Measurements from ENCODE around the gene SHROOM3. TPM values are rescaled to one million over a fixed set of nuclear protein-coding genes. Genes with fewer than 3 reads are reported as not detected.
"Not testable (repeated sequence)": the region's sequence is repeated elsewhere in the genome, so short reads cannot be mapped to it uniquely, and the experiment has no call there.

Gene SHROOM3
- total RNA-seq, 1 donor from 2014 or later: 8.0 TPM

DNA sequence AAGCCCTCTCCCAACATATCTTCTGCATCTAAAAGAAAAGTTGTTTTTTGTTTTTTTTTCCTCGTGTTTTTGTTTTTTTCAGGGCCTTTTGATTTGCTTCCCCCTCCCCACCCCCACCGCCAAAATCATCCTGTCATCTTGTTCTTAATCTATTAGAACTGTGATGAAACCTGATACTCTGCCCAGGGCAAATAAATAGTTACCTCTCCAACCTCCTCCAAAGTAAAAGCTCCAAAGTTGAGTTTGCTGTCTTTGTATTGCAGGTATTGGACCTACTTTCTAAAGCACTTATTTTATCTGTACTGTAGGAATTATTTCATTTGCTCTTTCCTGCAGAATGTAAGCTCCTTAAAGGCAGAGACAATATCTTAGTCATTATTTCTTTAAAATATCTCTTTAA, 290.0 kb downstream of the SHROOM3 start:
- no peak for DNase-seq

DNA sequence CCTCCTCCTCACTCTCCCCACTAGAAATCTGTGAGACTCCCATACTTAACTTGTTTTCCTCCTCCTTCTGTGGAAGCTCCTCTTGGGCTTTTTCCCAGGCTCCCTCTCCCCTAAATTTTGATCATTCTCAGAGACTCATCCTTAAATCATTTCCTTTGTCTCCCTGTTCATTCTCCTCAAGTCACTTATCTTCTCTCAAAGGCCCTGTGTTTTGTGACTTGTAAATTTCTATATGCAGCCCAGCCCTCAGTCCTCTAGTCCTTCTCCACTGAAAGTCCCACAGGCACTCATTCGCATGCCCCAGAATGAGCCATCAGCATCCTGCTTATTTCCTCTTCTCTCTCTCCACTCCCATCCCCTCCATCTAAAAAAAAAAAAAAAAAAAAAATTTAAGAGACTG, 291.1 kb downstream of the SHROOM3 start:
- DNase-seq: no peak

DNA sequence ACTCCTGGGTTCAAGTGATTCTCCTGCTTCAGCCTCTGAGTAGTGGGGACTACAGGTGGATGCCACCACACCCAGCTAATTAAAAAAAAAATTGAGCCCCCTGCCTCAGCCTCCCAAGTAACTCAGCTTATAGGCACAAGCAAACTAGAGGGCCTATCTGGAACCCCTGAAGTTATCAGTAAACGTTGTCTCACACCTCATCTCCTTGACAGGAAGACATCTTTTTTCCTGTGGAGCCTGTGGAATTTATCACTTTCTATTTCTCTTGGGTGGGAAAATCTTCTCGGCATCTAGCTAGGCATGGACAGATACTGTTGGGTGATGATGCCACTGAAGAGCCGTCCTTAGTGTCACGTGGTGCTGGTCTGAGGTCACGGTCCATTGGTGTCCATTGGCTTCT, 291.6 kb downstream of the SHROOM3 start:
- no peak for DNase-seq

DNA sequence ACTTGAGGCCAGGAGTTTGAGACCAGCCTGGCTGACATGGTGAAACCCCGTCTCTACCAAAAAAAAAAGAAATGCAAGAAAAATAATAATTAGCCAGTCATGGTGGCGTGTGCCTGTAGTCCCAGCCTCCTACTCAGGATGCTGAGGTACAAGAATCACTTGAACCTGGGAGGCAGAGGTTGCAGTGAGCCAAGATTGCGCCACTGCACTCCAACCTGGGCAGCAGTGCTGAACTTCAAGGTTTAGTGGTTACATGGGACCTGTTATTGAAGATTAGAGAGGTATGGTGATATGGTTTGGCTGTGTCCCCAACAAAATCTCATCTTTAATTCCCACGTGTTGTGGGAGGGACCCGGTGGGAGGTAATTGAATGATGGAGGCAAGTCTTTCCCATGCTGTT, 292.9 kb downstream of the SHROOM3 start:
- DNase-seq: not testable (repeated sequence)

DNA sequence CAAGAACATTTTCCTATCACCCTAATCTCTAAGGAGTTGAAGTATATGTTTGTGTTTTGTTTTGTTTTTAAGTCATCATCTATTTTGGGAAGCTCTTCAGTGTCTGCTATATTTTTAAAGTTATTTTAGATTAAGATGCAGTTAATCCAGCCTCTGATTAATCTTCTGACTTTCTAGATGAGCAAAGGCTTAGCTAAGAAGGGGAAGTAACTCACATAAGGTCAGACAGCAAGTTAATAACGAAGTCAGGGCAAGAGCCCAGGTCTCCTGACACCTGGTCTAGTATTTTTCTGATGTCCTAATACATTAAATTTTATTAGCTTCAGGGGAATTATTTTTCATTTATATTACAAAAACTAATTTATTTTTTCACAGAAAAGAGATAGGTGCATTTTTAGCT, 294.4 kb downstream of the SHROOM3 start:
- no peak for DNase-seq

DNA sequence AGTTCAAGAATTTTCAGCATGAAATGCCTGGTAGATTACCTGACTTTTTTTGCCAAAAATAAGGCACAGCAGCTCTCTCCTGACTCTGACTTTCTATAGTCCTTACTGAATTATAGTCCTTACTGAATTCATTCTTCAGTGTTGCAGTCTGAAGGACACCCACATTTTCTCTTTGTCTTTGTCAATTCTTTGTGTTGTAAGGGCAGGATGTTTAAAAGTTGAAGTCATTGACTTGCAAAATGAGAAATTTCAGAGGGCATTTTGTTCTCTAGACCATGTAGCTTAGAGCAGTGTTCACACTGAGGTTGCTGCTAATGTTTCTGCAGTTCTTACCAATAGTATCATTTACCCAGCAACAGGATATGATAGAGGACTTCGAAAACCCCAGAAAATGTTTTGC, 295.0 kb downstream of the SHROOM3 start:
- DNase-seq: no peak

DNA sequence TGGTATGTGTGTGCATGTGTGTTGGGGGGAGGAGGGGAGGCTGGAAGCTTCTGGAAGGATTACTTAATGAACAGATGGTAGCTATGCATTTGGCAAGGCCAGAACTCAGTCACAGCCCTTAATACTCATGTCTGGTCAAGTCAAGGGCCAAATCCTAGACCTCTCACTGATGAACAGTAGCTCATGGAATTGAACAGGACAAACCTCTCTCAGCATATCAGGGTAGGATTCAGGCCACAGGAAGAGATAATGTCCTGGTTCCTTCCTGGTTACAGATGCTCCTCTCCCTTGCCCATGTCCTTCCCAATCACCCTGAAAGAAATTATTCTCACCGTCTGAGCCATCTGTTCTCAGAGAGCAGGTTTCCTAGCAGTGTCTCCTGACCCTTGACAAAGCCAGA, 297.2 kb downstream of the SHROOM3 start:
- DNase-seq: no peak

DNA sequence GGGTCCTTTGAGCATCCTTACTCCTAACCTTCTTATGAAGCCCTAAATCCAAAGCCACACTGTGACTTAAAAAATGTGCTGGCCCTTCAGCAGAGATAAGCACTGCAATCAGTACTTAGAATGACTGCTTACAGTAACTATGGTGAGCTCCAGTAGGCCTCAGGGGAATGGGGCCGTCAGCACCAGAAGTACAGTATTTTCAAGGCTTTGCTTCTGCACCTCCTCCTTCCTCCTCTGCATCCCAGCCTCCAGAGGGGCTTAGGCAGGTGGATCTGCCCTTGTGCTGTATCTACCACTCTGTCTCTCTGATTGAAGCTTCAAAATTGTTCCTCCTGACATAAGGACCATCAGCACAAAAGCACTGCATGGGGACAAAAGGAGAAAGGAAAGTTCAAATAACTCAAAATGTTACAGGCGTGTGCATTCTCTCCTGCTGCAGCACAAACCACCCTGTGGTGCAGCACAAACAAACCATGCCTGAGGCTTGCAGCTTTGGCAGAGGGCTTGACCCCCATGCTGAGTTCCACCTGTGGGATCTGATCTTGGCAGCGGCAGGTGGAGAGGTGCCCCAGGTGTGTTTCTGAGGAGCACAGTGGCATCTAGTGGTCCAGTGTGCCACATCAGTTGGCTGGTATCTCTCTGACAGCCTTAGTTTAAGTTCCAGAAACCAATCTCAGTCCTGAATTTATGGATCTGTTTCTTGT, 298.2 kb downstream of the SHROOM3 start:
- no peak for DNase-seq

DNA sequence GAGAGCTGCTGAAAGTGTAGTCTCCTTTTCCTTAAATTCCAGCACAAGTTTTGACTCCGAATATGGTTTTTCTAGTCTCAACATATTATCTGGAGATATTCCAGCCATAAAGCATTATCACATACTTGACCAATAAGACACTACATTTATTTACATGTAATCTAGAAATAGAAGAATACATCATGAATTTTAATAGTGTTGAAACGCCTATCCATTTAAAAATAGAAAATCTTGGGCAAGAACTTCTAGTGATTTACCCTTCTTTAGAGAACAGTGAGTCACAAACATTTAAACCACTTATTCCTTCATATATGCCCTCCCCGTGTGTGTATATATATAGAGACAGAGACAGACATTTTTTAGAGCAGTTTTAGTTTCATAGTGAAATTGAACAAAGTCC, 301.4 kb downstream of the SHROOM3 start:
- DNase-seq: peak; percentile 77

DNA sequence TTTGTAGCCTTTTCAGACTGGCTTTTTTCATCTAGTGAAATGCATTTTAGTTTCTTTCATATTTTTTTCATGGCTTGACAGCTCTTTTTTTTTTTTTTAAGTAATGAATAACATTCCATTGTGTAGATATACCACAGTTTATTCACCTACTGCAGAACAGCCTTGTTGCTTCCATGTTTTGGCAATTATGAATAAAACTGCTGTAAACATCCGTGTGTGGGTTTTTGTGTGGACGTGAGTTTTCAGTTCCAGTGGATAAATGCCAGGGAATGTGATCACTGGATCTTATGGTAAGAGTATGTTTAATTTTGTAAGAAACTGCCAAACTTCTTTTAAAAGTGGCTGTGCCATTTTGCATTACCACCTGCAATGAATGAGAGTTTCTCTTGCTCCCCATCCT, 302.2 kb downstream of the SHROOM3 start:
- no peak for DNase-seq

DNA sequence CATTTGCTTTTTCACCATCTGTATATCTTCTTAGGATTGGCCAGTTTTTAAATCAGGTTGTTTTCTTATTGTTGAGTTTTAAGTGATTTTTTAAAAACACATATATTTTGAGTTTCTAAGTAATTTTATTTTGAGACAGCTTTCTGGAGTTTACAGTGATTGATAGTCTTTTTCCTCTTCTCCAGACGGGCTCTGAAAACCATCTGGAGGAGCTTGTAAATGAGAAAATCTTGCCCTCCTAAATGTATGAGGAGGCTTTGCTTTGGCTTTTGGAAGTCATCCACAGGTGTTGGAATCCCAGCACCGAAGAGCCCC, 302.7 kb downstream of the SHROOM3 start:
- no peak for DNase-seq

DNA sequence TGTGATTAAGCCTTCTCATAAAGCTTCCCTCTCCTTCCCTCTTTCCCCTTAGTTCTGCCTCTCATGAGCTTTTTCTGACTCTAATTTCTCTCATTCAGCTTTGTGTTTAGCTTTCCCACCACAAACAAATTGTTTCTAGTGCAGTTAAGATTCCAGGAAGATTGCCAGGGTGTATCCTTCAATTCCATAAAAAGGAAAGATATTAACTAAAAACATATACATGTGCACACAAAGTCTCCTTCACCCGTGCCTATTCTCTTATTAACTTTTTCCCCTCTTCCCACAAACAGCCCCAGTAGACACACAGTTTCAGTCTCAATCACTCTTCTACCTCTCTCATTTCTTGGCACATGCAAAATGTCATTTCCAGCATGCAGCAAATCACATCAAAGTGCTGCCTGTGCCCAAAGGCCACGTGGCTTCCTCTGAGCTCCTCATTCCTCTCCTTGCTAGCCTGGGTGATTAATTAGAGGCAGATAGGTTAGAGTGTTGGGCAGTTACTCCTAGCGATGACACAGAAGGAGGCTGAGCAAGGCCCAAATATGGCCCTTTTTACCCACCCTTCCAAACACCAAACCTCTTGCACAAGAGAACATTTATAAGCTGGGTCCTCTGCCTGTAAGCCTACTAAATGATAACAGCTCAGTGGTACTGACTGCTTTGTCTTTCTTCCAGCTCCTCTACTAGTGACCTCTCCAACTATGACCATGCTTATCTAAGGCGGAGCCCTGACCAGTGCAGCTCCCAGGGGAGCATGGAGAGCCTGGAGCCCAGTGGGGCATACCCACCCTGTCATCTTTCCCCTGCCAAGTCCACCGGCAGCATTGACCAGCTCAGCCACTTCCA, 303.3 kb downstream of the SHROOM3 start:
- peak; percentile 93 for DNase-seq

DNA sequence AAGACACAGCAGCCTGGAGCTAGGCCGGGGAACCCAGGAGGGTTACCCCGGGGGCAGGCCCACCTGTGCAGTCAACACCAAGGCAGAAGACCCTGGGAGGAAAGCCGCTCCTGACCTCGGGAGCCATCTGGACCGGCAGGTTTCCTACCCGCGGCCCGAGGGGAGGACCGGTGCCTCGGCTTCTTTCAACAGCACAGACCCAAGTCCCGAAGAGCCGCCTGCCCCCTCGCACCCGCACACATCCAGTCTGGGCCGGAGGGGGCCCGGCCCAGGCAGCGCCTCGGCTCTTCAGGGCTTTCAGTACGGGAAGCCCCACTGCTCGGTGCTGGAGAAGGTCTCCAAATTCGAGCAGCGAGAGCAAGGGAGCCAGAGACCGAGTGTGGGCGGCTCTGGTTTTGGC, 305.2 kb downstream of the SHROOM3 start:
- DNase-seq: no peak

DNA sequence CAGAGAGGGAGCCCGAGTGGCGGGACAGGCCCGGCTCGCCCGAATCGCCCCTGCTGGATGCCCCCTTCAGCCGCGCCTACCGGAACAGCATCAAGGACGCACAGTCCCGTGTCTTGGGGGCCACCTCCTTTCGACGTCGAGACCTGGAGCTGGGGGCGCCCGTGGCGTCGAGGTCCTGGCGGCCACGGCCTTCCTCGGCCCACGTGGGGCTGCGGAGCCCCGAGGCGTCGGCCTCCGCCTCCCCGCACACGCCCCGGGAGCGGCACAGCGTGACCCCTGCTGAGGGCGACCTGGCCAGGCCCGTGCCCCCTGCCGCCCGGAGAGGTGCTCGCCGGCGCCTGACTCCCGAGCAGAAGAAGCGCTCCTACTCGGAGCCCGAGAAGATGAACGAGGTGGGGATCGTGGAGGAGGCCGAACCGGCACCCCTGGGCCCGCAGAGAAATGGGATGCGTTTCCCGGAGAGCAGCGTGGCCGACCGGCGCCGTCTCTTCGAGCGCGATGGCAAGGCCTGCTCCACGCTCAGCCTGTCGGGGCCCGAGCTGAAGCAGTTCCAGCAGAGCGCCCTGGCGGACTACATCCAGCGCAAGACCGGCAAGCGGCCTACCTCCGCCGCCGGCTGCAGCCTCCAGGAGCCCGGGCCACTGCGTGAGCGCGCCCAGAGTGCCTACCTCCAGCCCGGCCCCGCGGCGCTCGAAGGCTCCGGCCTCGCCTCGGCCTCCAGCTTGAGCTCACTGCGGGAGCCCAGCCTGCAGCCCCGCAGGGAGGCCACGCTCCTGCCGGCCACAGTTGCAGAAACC, 306.0 kb downstream of the SHROOM3 start:
- no peak for DNase-seq

DNA sequence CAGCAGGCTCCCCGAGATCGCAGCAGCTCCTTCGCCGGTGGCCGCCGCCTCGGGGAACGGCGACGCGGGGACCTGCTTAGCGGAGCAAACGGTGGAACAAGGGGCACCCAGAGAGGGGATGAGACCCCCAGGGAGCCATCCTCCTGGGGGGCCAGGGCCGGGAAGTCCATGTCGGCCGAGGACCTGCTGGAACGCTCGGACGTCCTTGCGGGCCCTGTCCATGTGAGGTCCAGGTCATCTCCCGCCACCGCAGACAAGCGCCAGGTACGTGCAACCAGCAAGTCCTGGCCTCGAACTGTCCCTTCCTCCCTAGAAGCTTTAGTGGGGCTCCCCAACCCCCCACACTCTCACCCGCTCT, 306.6 kb downstream of the SHROOM3 start:
- DNase-seq: no peak

DNA sequence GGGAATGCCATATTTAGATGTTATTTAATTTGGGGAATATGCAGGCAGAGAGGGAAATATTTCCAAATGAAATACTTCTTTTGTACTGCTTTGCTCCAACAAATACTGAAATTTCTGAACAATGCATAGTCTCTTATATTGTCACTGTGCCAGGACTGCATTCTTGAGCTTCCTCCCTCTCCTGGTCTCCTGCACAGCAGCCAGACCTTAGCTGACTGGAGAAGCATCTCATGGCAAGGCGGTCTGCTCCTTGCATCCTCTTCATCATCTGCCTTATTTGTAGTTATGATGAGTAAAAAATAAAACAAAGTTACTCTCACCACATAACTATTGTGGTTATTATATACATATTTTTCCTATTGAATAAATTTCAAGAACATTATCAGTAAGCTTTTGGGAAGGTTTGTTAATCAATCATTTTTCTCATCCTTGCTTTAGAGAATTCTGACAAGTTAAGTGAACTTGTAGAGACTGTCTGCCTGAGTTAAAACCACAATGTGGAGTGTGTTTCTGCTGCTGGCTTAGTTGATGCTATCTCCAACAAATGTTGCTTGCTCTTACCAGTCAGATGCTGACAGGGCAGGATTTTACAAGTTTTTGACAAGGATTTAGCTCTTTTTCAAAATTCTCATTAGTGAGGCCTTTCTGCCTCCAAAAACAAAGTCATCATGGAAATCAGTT, 309.4 kb downstream of the SHROOM3 start:
- peak; percentile 68 for DNase-seq

DNA sequence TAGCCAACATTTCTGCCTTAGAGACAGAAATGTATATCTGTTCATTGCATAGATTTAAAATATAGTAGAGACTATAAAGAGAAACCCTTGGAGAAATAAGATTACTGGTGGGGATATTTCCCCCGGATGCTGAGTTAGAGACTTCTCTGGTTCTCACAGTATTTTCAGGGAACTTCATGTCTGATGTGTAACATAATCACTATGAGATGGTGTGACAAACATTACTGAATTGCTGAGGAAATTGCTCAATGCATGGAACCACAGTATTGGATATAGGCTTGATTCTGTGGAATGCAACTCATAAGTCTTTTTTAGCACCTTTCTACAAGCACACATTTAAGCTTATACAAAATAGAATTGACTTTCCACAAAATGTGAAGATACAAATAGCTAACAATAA, 310.2 kb downstream of the SHROOM3 start:
- peak; percentile 69 for DNase-seq

DNA sequence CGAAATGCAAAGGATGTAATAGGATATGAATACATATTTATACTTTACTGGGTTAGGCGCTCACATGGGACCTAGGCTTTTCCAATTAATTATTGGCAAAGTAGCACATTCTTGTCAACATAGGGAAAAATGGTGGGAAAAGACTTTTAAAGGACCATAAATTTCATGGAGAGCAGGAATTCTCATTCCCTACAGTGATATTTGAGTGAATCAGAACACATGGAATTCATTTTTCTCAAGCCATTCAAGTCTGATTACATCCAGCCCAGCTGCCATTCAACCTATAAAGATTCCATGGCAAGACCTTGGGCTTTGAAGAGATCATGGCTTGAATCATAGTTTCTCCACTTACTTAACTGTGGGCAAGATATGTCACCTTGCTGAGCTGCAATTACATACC, 312.5 kb downstream of the SHROOM3 start:
- DNase-seq: peak; percentile 90

DNA sequence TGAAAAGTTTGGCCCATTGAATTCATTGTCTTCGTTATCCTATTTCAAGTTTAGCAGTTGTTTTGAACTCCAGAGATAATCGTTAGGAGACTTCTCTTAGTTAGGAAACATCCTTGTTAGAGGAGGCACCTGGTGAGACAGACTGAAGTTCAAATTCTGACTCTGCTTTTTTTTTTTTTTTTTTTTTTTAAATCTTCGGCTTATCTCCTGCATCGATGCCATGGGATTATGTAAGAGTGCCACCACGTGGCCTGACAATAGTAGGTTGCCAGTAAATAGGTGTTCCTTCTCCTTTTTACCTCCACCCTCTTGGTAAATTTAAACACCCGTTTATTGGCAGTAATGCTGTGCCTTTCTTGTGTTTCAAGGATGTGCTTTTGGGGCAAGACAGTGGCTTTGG, 313.6 kb downstream of the SHROOM3 start:
- no peak for DNase-seq

DNA sequence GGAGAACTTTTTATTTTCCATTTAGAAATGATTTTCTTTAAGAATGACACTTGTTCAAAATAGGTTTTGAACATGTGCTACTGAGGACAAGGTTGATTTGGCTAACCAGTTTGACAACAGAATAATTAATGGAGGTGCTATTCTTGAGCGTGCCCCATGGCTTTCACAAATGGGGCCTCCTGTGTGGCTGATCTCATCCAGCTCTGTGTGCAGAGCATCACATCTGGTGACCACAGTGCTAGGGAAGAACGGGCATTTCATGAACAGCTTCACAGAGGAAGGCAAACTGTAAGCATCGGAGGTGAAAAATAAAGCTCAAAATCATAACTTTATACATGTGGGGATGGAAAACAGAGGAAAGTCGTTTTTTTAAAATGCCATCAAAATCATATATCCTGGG, 314.3 kb downstream of the SHROOM3 start:
- DNase-seq: no peak

DNA sequence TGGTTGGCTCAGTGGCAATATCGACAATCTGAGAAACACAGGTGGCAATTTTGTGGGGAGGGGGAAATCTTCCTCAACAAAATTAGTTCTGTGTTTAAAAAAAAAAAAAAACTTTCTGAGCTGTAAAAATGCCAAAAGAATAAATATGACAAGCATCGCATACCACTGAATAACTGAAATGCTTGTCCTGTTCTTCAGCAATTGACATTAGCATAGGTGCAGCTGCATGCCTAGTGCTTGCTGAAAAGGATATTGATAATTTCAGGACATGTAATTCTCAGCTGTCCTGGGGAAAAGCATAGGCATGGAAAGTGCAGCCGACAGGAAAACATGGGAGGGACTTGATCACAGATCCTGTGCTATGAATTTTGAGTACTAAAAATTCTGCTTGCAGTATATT, 315.7 kb downstream of the SHROOM3 start:
- DNase-seq: no peak

DNA sequence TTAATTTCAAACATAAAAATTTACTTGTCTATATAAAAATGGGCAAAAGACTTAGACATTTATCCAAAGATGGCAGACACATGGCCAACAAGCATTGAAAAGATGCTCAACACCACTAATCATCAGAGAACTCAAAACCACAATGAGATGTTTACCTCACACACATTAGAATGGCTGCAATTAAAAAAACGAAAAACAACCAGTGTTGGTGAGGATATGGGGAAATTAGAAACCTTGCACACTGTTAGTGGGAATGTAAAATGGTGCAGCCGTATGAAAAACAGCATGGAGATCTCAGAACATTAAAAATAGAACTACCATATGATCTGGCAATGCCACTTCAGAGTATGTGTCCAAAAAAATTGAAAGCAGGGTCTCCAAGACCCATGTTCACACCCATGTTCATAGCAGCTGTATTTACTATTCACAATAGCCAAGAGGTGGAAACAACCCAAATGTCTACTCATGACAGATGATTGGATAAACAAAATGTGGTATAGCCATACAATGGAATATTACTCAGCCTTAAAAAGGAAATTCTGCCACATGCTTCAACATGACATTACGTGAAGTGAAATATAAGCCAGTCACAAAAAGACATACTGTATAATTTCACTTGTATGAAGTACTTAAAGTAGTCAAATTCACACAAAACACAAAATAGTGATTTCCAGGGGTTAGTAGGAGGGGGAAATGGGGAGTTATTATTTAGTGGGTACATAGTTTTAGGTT, 316.7 kb downstream of the SHROOM3 start:
- no peak for DNase-seq
